ENCODE results near the gene PREPL. TPM values are rescaled to one million over a fixed set of nuclear protein-coding genes. Genes with fewer than 3 reads are reported as not detected.

PREPL gene
- total and polyA plus RNA-seq, 7 donors = 18.4 to 66.2 (median 46.0) TPM

GRCh38 chr2:44285174-44285573, 76.1 kb downstream of the PREPL start:
- no peak for DNase-seq
- no peak overlapping the region for H3K4me3 ChIP-seq
- WGBS, 3 donors = 54 to 62% (median 59%) methylated on average over 5 of the region's 5 CpGs
- no peaks in the 10 kb centered on the region for H3K27me3 ChIP-seq (ENCODE audit: insufficient read depth in 3 of 3, low read length in 2 of 3)
- H3K36me3 ChIP-seq (ENCODE audit: insufficient read depth in 1 of 2, low read depth in 1 of 2) = no peaks in the 10 kb centered on the region
- intact Hi-C loops (cut with DNase I) = no loop called here
- no peaks in the 10 kb centered on the region for H3K4me1 ChIP-seq
- TF ChIP-seq, protein P1, sequence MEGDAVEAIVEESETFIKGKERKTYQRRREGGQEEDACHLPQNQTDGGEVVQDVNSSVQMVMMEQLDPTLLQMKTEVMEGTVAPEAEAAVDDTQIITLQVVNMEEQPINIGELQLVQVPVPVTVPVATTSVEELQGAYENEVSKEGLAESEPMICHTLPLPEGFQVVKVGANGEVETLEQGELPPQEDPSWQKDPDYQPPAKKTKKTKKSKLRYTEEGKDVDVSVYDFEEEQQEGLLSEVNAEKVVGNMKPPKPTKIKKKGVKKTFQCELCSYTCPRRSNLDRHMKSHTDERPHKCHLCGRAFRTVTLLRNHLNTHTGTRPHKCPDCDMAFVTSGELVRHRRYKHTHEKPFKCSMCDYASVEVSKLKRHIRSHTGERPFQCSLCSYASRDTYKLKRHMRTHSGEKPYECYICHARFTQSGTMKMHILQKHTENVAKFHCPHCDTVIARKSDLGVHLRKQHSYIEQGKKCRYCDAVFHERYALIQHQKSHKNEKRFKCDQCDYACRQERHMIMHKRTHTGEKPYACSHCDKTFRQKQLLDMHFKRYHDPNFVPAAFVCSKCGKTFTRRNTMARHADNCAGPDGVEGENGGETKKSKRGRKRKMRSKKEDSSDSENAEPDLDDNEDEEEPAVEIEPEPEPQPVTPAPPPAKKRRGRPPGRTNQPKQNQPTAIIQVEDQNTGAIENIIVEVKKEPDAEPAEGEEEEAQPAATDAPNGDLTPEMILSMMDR (IDR thresholded peaks at IDR 0.05) = no peak
- no peak overlapping the region for H3K27ac ChIP-seq
- H3K9me3 ChIP-seq = no peaks in the 10 kb centered on the region
- no peak for ATAC-seq

DNA sequence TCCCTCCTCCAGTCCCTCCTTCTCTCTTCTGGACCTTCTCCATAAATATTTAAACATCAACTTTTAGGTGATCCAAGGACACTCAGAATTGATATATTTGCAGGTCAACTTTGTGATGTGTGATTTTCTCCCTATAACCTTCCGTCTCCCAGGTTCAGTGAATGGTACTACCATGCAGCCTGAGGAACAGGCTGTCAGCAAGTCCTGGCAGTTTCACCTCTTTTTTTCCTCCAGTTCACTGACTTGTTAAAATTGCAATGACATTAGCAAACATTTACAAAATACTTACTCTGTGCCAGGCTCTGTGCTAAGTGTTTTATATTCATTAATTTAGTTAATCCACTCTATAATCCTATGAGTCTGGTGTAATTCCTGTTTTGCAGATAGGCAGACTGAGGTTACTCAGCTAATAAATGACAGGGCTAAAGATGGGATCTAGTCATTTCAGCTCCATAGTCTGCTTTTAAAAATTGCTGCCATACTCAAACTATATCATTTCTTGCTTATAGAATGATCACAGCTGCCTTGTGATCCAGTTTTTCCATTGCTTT, 78.1 kb downstream of the PREPL start:
- ATAC-seq (no peak), DNase-seq (no peak)
- Histone ChIP-seq H3K27me3 (ENCODE audit: insufficient read depth in 3 of 3, low read length in 2 of 3) (no peaks in the 10 kb centered on the region), H3K4me1 (no peaks in the 10 kb centered on the region), H3K9me3 (no peaks in the 10 kb centered on the region), H3K4me3 (no peak overlapping the region), H3K27ac (no peak overlapping the region), H3K36me3 (ENCODE audit: insufficient read depth in 1 of 2, low read depth in 1 of 2) (no peaks in the 10 kb centered on the region)
- 87 to 100% (median 98%) methylated on average over 1 of the region's 1 CpG for WGBS, 3 donors
- TF ChIP-seq, protein P1 (IDR thresholded peaks at IDR 0.05) = no peak
- intact Hi-C loops (cut with DNase I) = no loop called here

- TF ChIP-seq, protein P1 (IDR thresholded peaks at IDR 0.05) = no peak
- H3K4me3 ChIP-seq = no peak overlapping the region
- intact Hi-C loops (cut with DNase I) = no loop called here
- DNase-seq (no peak), ATAC-seq (no peak)
- 80 to 89% (median 89%) methylated on average over 1 of the region's 1 CpG for WGBS, 3 donors
- no peak overlapping the region for H3K27ac ChIP-seq
- no peaks in the 10 kb centered on the region for H3K36me3 ChIP-seq (ENCODE audit: insufficient read depth in 1 of 2, low read depth in 1 of 2)
- H3K27me3 ChIP-seq (ENCODE audit: insufficient read depth in 3 of 3, low read length in 2 of 3) = no peaks in the 10 kb centered on the region
- no peaks in the 10 kb centered on the region for H3K4me1 ChIP-seq
- no peaks in the 10 kb centered on the region for H3K9me3 ChIP-seq
These were observed 80.4 kb downstream of the PREPL start for GRCh38 chr2:44280869-44281268.

GRCh38 chr2:44277541-44277940, 83.8 kb downstream of the PREPL start:
- Histone ChIP-seq H3K36me3 (ENCODE audit: insufficient read depth in 1 of 2, low read depth in 1 of 2) (no peaks in the 10 kb centered on the region), H3K4me1 (no peaks in the 10 kb centered on the region), H3K9me3 (no peaks in the 10 kb centered on the region), H3K27ac (no peak overlapping the region), H3K4me3 (no peak overlapping the region), H3K27me3 (ENCODE audit: insufficient read depth in 3 of 3, low read length in 2 of 3) (no peaks in the 10 kb centered on the region)
- ATAC-seq (no peak), DNase-seq (no peak)
- WGBS, 3 donors = 56 to 81% (median 58%) methylated on average over 1 of the region's 1 CpG
- intact Hi-C loops (cut with DNase I) = no loop called here
- TF ChIP-seq, protein P1 (IDR thresholded peaks at IDR 0.05) = no peak

DNA sequence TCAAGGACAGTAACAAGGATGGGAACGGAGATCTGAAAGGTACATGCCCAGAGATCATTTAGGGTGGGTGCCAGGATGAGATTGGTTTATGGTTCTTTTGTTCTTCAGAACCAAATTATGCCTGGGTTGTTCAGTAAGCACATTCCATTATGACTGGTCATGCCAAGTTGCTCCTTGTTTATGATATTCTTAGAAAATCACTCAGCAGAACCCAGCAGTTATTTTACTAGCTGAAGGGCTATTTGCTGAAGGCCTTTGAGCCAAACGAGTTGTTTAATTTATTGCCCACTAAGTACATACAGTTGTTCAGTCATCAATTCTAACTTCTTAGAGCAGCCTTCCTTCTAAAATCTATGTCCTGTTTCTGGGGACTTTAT, 85.4 kb downstream of the PREPL start:
- intact Hi-C loops (cut with DNase I) = no loop called here
- H3K27me3 ChIP-seq (ENCODE audit: insufficient read depth in 3 of 3, low read length in 2 of 3) = no peaks in the 10 kb centered on the region
- H3K36me3 ChIP-seq (ENCODE audit: insufficient read depth in 1 of 2, low read depth in 1 of 2) = no peaks in the 10 kb centered on the region
- no peak overlapping the region for H3K4me3 ChIP-seq
- TF ChIP-seq, protein P1 (IDR thresholded peaks at IDR 0.05) = no peak
- H3K4me1 ChIP-seq = no peaks in the 10 kb centered on the region
- DNase-seq (no peak), ATAC-seq (peak in 1 of 4 donors; percentile 12)
- H3K9me3 ChIP-seq = no peaks in the 10 kb centered on the region
- WGBS, 3 donors = 14 to 30% (median 21%) methylated on average over 2 of the region's 2 CpGs
- no peak overlapping the region for H3K27ac ChIP-seq

All from psoas muscle (tissue), 8 donors.